Subcutaneous abdominal adipose tissue (tissue), 5 donors: ENCODE data around the gene CBX7.

Experiments used
- H3K27ac ChIP-seq: one replicate; pipeline ENCODE4 v1.7.0; 2013; ENCODE audit warnings: low read depth, mild to moderate bottlenecking, inconsistent platforms, low read length, moderate library complexity
- H3K27me3 ChIP-seq, 5 donors: one replicate each; pipeline ENCODE4 v1.7.0; 2013; ENCODE audit warnings: low read length in 5 of 5, inconsistent platforms in 1 of 5; ENCODE audit not compliant: control insufficient read depth in 5 of 5, insufficient read depth in 4 of 5
- H3K36me3 ChIP-seq, 5 donors: one replicate each; pipeline ENCODE4 v1.7.0; 2013; ENCODE audit warnings: low read length in 5 of 5; ENCODE audit not compliant: control insufficient read depth in 5 of 5, insufficient read depth in 5 of 5
- H3K4me1 ChIP-seq, 5 donors: one replicate each; pipeline ENCODE4 v1.7.0; 2013; ENCODE audit warnings: low read length in 5 of 5, mild to moderate bottlenecking in 3 of 5, moderate library complexity in 1 of 5; ENCODE audit not compliant: control insufficient read depth in 5 of 5, insufficient read depth in 5 of 5
- H3K4me3 ChIP-seq, 5 donors: one replicate each; pipeline ENCODE4 v1.7.0; 2013; ENCODE audit warnings: low read length in 5 of 5, low read depth in 1 of 5
- H3K9ac ChIP-seq, 5 donors: one replicate each; pipeline ENCODE4 v1.7.0; 2013; ENCODE audit warnings: low read length in 5 of 5, mild to moderate bottlenecking in 4 of 5, moderate library complexity in 3 of 5
- H3K9me3 ChIP-seq, 5 donors: one replicate each; pipeline ENCODE4 v1.7.0; 2013; ENCODE audit warnings: low read length in 5 of 5; ENCODE audit not compliant: control insufficient read depth in 5 of 5
- donor health status: healthy.
- donor health status: healthy.
- donor health status: healthy.
- donor health status: healthy.
- donor health status: healthy.

The CBX7 gene

GRCh38 chr22:39110631-39111561, 41.6 kb downstream of the CBX7 start:
- Histone ChIP-seq H3K27ac (no peak overlapping the region), H3K9me3 (no peaks in the 10 kb centered on the region), H3K9ac (no peak overlapping the region), H3K4me1 (peaks cover 0 to 3% (median 0%) of the 10 kb centered on the region in 5 donors), H3K36me3 (no peaks in the 10 kb centered on the region), H3K27me3 (peaks cover 0 to 11% (median 0%) of the 10 kb centered on the region in 5 donors), H3K4me3 (no peak overlapping the region)

- H3K27ac ChIP-seq = no peak overlapping the region
- H3K4me1 ChIP-seq = no peaks in the 10 kb centered on the region
- no peak overlapping the region for H3K4me3 ChIP-seq
- H3K36me3 ChIP-seq = no peaks in the 10 kb centered on the region
- H3K27me3 ChIP-seq = peaks cover 0 to 9% (median 0%) of the 10 kb centered on the region in 5 donors
- H3K9ac ChIP-seq = no peak overlapping the region
- H3K9me3 ChIP-seq = no peaks in the 10 kb centered on the region
Observed at GRCh38 chr22:39109361-39109760, 43.1 kb downstream of the CBX7 start.

- Histone ChIP-seq H3K9me3 (no peaks in the 10 kb centered on the region), H3K27ac (no peak overlapping the region), H3K4me3 (no peak overlapping the region), H3K4me1 (no peaks in the 10 kb centered on the region), H3K36me3 (no peaks in the 10 kb centered on the region), H3K27me3 (peaks cover 0 to 9% (median 0%) of the 10 kb centered on the region in 5 donors), H3K9ac (no peak overlapping the region)
Observed at GRCh38 chr22:39108487-39108886, 44.0 kb downstream of the CBX7 start.

- Histone ChIP-seq H3K4me3 (no peak overlapping the region), H3K9me3 (no peaks in the 10 kb centered on the region), H3K27me3 (peaks cover 0 to 9% (median 0%) of the 10 kb centered on the region in 5 donors), H3K4me1 (no peaks in the 10 kb centered on the region), H3K9ac (no peak overlapping the region), H3K36me3 (no peaks in the 10 kb centered on the region), H3K27ac (no peak overlapping the region)
Observed at GRCh38 chr22:39106326-39106725, 46.2 kb downstream of the CBX7 start.

- no peak overlapping the region for H3K9ac ChIP-seq
- H3K27me3 ChIP-seq = peaks cover 0 to 3% (median 2%) of the 10 kb centered on the region in 5 donors
- H3K4me1 ChIP-seq = peaks cover 0 to 3% (median 0%) of the 10 kb centered on the region in 5 donors
Observed at GRCh38 chr22:39103431-39103830, 49.0 kb downstream of the CBX7 start.

GRCh38 chr22:39101226-39101625, 51.3 kb downstream of the CBX7 start:
- peaks cover 0 to 3% (median 2%) of the 10 kb centered on the region in 5 donors for H3K27me3 ChIP-seq
- H3K4me1 ChIP-seq = peaks cover 0 to 13% (median 8%) of the 10 kb centered on the region in 5 donors
- no peak overlapping the region for H3K4me3 ChIP-seq
- H3K27ac ChIP-seq = no peak overlapping the region
- H3K36me3 ChIP-seq = no peaks in the 10 kb centered on the region
- no peak overlapping the region for H3K9ac ChIP-seq
- no peaks in the 10 kb centered on the region for H3K9me3 ChIP-seq

More at GRCh38 chr22:39103431-39103830, 49.0 kb downstream of the CBX7 start:
- Histone ChIP-seq H3K4me3 (no peak overlapping the region), H3K36me3 (no peaks in the 10 kb centered on the region), H3K27ac (no peak overlapping the region), H3K9me3 (no peaks in the 10 kb centered on the region)

GRCh38 chr22:39098576-39098975, 53.9 kb downstream of the CBX7 start:
- Histone ChIP-seq H3K9me3 (no peaks in the 10 kb centered on the region), H3K4me3 (no peak overlapping the region), H3K27me3 (peaks cover 0 to 8% (median 2%) of the 10 kb centered on the region in 5 donors), H3K4me1 (peaks cover 0 to 13% (median 8%) of the 10 kb centered on the region in 5 donors), H3K36me3 (no peaks in the 10 kb centered on the region), H3K27ac (no peak overlapping the region), H3K9ac (no peak overlapping the region)

GRCh38 chr22:39098026-39098425, 54.5 kb downstream of the CBX7 start:
- Histone ChIP-seq H3K9me3 (no peaks in the 10 kb centered on the region), H3K27me3 (peaks cover 0 to 8% (median 2%) of the 10 kb centered on the region in 5 donors), H3K4me3 (no peak overlapping the region), H3K36me3 (no peaks in the 10 kb centered on the region), H3K27ac (no peak overlapping the region), H3K4me1 (peaks cover 0 to 13% (median 8%) of the 10 kb centered on the region in 5 donors), H3K9ac (no peak overlapping the region)

GRCh38 chr22:39097098-39098020, 55.1 kb downstream of the CBX7 start, which contains the start of gene APOBEC3H:
APOBEC3H (plus strand) TSS chr22:39097244; CDS start chr22:39100279, 3,035 bp downstream.
- Histone ChIP-seq H3K27ac (no peak within 1 kb of the TSS), H3K9me3 (no peaks in the 10 kb centered on the region), H3K27me3 (peaks cover 0 to 8% (median 2%) of the 10 kb centered on the region in 5 donors), H3K4me3 (peak within 1 kb of the TSS in 1 of 5 donors; percentile 3), H3K36me3 (no peaks in the 10 kb centered on the region), H3K4me1 (peaks cover 0 to 13% (median 8%) of the 10 kb centered on the region in 5 donors), H3K9ac (peak within 1 kb of the TSS in 1 of 5 donors; percentile 37)
